MM.1S (cell line): ENCODE measurements around the gene HOXB3.

Experiments
- EZH2phosphoT487 ChIP-seq: fragments of 300-600 bp; sonication (generic); IDR thresholded peaks from 2 replicates; pipeline ENCODE4 v1.6.1; 2018; ENCODE audit warnings: antibody characterized with exemption, low read length
- TF ChIP-seq, protein P1 (sequence below): fragments of 300-600 bp; sonication (generic); IDR thresholded peaks from 2 replicates; pipeline ENCODE4 v1.5.1; 2016; ENCODE audit warnings: antibody characterized with exemption, low read length, mixed read lengths

- no peak for TF ChIP-seq EZH2phosphoT487
- TF ChIP-seq, protein P1, sequence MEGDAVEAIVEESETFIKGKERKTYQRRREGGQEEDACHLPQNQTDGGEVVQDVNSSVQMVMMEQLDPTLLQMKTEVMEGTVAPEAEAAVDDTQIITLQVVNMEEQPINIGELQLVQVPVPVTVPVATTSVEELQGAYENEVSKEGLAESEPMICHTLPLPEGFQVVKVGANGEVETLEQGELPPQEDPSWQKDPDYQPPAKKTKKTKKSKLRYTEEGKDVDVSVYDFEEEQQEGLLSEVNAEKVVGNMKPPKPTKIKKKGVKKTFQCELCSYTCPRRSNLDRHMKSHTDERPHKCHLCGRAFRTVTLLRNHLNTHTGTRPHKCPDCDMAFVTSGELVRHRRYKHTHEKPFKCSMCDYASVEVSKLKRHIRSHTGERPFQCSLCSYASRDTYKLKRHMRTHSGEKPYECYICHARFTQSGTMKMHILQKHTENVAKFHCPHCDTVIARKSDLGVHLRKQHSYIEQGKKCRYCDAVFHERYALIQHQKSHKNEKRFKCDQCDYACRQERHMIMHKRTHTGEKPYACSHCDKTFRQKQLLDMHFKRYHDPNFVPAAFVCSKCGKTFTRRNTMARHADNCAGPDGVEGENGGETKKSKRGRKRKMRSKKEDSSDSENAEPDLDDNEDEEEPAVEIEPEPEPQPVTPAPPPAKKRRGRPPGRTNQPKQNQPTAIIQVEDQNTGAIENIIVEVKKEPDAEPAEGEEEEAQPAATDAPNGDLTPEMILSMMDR: peak; percentile 35
These were observed 83.8 kb downstream of the HOXB3 start for GRCh38 chr17:48506246-48506645.
